HL-60 (cell line): ENCODE results near the gene SDCCAG8.

ENCODE experiments used
- DNase-seq, 2 experiments: peaks; one replicate each; pipeline ENCODE4 v3.0.0-alpha.2; 2010 to 2020; ENCODE audit warnings: low read depth in 1 of 2, low spot score in 1 of 2
- H3K27ac ChIP-seq: fragments of 250-450 bp; sonication (Bioruptor Pico); replicated peaks from 2 replicates; pipeline ENCODE4 v1.5.1; 2020; ENCODE audit warnings: mild to moderate bottlenecking, moderate library complexity
- H3K27me3 ChIP-seq: fragments of 250-450 bp; sonication (Bioruptor Pico); 2 replicates; pipeline ENCODE4 v1.5.1; 2021; ENCODE audit warnings: mild to moderate bottlenecking, moderate library complexity; ENCODE audit not compliant: insufficient read depth, poor library complexity, severe bottlenecking
- H3K4me3 ChIP-seq: replicated peaks from 2 replicates; pipeline ENCODE4 v1.5.1; 2011; ENCODE audit warnings: mild to moderate bottlenecking, control low read depth, low read length; ENCODE audit not compliant: insufficient read depth
- CTCF ChIP-seq: IDR thresholded peaks from one replicate; pipeline ENCODE4 v1.5.1; 2011; ENCODE audit warnings: low read length, control low read depth, inconsistent platforms; ENCODE audit not compliant: insufficient read depth
- GABPA ChIP-seq: IDR thresholded peaks from 2 replicates; pipeline ENCODE4 v1.6.1; 2012; ENCODE audit warnings: low read depth
- POLR2AphosphoS5 ChIP-seq: IDR thresholded peaks from 2 replicates; pipeline ENCODE4 v1.6.1; 2012; ENCODE audit warnings: low read depth
- REST ChIP-seq: IDR thresholded peaks from 2 replicates; pipeline ENCODE4 v1.6.1; 2012; ENCODE audit warnings: low read depth; ENCODE audit not compliant: insufficient replicate concordance
- SPI1 ChIP-seq: IDR thresholded peaks from 2 replicates; pipeline ENCODE4 v1.6.1; 2012; ENCODE audit warnings: low read depth, mild to moderate bottlenecking, borderline replicate concordance

SDCCAG8 gene

GRCh38 chr1:243268751-243269460 is 13.1 kb downstream of the SDCCAG8 start:
- no peak for TF ChIP-seq CTCF
- no peak for TF ChIP-seq GABPA
- no peak for TF ChIP-seq SPI1
- no peak for TF ChIP-seq REST
- no peak for TF ChIP-seq POLR2AphosphoS5
- no peak for DNase-seq
- Histone ChIP-seq H3K27ac (peak overlapping the region; percentile 91), H3K27me3 (no peaks in the 10 kb centered on the region), H3K4me3 (no peak overlapping the region)

- Histone ChIP-seq H3K27ac (peak overlapping the region; percentile 91), H3K27me3 (no peaks in the 10 kb centered on the region), H3K4me3 (no peak overlapping the region)
- no peak for TF ChIP-seq POLR2AphosphoS5
- no peak for TF ChIP-seq REST
- no peak for TF ChIP-seq SPI1
- no peak for TF ChIP-seq GABPA
- no peak for TF ChIP-seq CTCF
- DNase-seq = no peak
Observed at GRCh38 chr1:243269461-243269801, 13.6 kb downstream of the SDCCAG8 start.

- peak overlapping the region; percentile 91 for H3K27ac ChIP-seq
- TF ChIP-seq REST (no peak), POLR2AphosphoS5 (no peak), CTCF (no peak), SPI1 (no peak), GABPA (no peak)
- no peak overlapping the region for H3K4me3 ChIP-seq
- DNase-seq = no peak
- no peaks in the 10 kb centered on the region for H3K27me3 ChIP-seq
Observed at GRCh38 chr1:243270097-243270864, 14.4 kb downstream of the SDCCAG8 start.
